OCI-M2 (cell line): ENCODE measurements around the gene MAMSTR.
"Not testable (repeated sequence)": the region's sequence is repeated elsewhere in the genome, so short reads cannot be mapped to it uniquely, and the experiment has no call there.

Experiments used
- DNase-seq: peaks from one replicate; lab custom pipeline; 2025; ENCODE audit not compliant: unreplicated experiment; lab: John Stamatoyannopoulos, UW

Gene MAMSTR

GRCh38 chr19:48719263-48720171, at the start of gene MAMSTR:
MAMSTR (minus strand) TSS chr19:48719725; CDS start chr19:48719031, 694 bp downstream.
- DNase-seq = no peak

GRCh38 chr19:48768994-48769713, 49.6 kb upstream of the MAMSTR start:
- no peak for DNase-seq

GRCh38 chr19:48768171-48768753, 48.7 kb upstream of the MAMSTR start:
- not testable (repeated sequence) for DNase-seq

- not testable (repeated sequence) for DNase-seq
Observed at GRCh38 chr19:48765816-48766215, 46.3 kb upstream of the MAMSTR start.

- no peak for DNase-seq
Observed at GRCh38 chr19:48760504-48761205, 41.1 kb upstream of the MAMSTR start.

- DNase-seq = no peak
Observed at GRCh38 chr19:48757741-48758144, 38.2 kb upstream of the MAMSTR start.

- no peak for DNase-seq
Observed at GRCh38 chr19:48757089-48757675, 37.7 kb upstream of the MAMSTR start.

- DNase-seq = no peak
Observed at GRCh38 chr19:48756686-48757085, 37.2 kb upstream of the MAMSTR start.

GRCh38 chr19:48756212-48756611, 36.7 kb upstream of the MAMSTR start:
- no peak for DNase-seq

GRCh38 chr19:48755787-48756186, 36.3 kb upstream of the MAMSTR start:
- DNase-seq = no peak

GRCh38 chr19:48755084-48755641, 35.6 kb upstream of the MAMSTR start, which contains the start of gene FGF21:
FGF21 (plus strand) TSS chr19:48755524; CDS start chr19:48756237, 713 bp downstream.
- DNase-seq = no peak

- DNase-seq = no peak
Observed at GRCh38 chr19:48752496-48753365, 33.2 kb upstream of the MAMSTR start, which contains the start of gene FUT1. FUT1 (minus strand) TSS chr19:48752641; CDS start chr19:48751281, 1,360 bp downstream.

GRCh38 chr19:48751845-48752495, 32.4 kb upstream of the MAMSTR start:
- no peak for DNase-seq

GRCh38 chr19:48750771-48751504, 31.4 kb upstream of the MAMSTR start:
- DNase-seq = no peak

- DNase-seq = no peak
Observed at GRCh38 chr19:48750351-48750750, 30.8 kb upstream of the MAMSTR start.

GRCh38 chr19:48749571-48750198, 30.2 kb upstream of the MAMSTR start:
- no peak for DNase-seq

- DNase-seq = peak; percentile 74
Observed at GRCh38 chr19:48746738-48747575, 27.4 kb upstream of the MAMSTR start, which contains the start of gene IZUMO1. IZUMO1 (minus strand) TSS chr19:48746909; CDS start chr19:48745859, 1,050 bp downstream.
